IPS DF 4.7 (cell line): Measurements from ENCODE around the gene NPIPB9.
"Not testable (repeated sequence)": the region's sequence is repeated elsewhere in the genome, so short reads cannot be mapped to it uniquely, and the experiment has no call there.

Experiments
- DNase-seq: peaks from one replicate; pipeline ENCODE4 v3.0.0-alpha.2; 2013; ENCODE audit warnings: low spot score; ENCODE audit errors: extremely low read depth

NPIPB9 gene

GRCh38 chr16:28751487-28751886 lies at the start of gene NPIPB9:
NPIPB9 (plus strand) TSS chr16:28751787.
- not testable (repeated sequence) for DNase-seq

DNA sequence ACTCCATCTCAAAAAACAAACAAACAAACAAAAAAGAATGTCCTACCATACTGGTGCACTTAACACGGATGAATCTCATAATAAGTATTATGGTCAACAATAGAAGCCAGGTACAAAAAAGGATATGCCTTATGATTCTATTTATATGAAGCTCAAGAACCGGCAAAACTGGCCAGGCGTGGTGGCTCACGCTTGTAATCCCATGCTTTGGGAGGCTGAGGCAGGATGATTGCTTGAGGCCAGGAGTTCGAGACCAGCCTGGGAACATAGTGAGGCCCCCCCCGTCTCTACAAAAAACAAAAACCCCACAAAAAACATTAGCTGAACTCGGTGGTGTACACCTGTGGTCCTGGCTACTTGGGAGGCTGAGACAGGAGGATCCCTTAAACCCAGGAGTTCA lies 47.3 kb upstream of the NPIPB9 start:
- DNase-seq = not testable (repeated sequence)

DNA sequence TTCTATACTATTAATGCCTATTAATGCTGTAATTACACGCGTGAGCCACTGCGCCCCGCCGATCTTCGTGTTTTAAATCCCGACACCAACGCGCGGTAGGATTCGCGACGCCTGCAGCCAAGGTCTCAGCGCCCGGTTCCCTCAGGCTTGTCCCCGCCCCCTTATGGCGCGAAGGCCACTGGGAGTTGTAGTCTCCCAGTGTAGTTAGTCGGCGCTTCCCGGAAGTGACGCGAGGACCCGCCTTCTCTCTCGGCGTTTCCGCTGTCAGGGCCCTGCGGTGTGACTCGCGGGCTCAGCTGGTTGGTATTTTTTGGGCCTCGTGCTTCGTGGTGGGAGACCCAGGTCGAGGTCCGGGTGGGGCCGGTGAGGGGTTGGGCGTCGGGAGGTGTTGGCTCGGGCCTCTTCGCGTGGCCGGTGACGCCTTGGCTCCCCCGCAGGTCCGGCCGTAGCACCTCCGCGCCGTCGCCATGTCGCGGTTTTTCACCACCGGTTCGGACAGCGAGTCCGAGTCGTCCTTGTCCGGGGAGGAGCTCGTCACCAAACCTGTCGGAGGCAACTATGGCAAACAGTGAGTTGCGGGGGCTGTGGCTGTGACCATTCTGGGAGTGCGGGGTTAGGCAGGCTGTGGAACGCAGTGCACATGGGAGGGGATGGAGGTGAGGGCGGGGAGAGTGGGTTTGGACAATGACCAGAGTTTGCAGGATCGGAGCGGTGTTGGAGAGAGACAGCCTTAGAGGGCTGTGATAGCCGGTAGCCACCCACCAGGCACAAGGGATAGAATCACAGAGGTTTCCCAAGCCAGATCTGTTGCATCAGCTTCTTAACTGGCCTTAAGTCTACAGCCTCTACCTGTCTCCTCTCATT lies 40.1 kb upstream of the NPIPB9 start, which contains the start of gene EIF3C:
Gene EIF3C, plus strand, starts transcription at position 245 of the 864 bp plus-strand sequence. Its CDS starts 223 bp downstream, at position 468.
- DNase-seq = not testable (repeated sequence)

DNA sequence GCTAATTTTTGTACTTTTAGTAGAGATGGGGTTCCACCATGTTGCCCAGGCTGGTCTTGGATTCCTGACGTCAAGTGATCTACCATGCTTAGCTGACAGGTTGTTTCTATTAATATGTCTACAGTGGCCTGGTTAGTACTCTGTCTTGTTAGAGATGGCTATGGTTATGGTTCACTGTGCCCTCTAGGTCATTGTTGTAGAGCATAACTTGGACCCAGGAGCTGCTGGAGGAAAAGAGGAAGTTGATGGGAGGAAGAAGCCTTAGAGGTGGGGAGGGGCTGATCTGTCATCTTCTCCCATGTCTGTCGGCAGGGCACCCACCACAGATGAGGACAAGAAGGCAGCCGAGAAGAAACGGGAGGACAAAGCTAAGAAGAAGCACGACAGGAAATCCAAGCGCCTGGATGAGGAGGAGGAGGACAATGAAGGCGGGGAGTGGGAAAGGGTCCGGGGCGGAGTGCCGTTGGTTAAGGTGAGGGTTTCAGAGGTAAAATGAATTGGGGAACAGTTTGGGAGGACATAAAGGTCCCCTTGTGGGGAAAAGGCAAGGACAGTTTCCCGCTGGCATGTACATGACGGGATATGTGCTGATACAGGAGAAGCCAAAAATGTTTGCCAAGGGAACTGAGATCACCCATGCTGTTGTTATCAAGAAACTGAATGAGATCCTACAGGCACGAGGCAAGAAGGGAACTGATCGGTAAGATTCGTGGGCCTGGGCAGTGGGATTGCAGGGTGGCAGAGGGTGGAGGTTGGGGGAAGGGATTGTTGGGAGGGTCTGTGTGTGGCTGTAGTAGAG lies 28.5 kb upstream of the NPIPB9 start:
- DNase-seq = not testable (repeated sequence)

- DNase-seq = not testable (repeated sequence)
Measured at GRCh38 chr16:28731253-28731652, 20.3 kb upstream of the NPIPB9 start.

GRCh38 chr16:28732455-28733124 lies 19.0 kb upstream of the NPIPB9 start:
- DNase-seq = not testable (repeated sequence)

GRCh38 chr16:28739787-28740186 lies 11.8 kb upstream of the NPIPB9 start:
- not testable (repeated sequence) for DNase-seq

- DNase-seq = not testable (repeated sequence)
Measured at GRCh38 chr16:28740631-28741030, 11.0 kb upstream of the NPIPB9 start.

GRCh38 chr16:28741295-28741694 lies 10.3 kb upstream of the NPIPB9 start:
- DNase-seq = not testable (repeated sequence)

GRCh38 chr16:28746618-28747350 lies 4.8 kb upstream of the NPIPB9 start:
- DNase-seq = not testable (repeated sequence)

GRCh38 chr16:28749997-28750465 lies 1.6 kb upstream of the NPIPB9 start:
- not testable (repeated sequence) for DNase-seq

GRCh38 chr16:28750469-28751067 lies 1.0 kb upstream of the NPIPB9 start:
- not testable (repeated sequence) for DNase-seq

- DNase-seq = not testable (repeated sequence)
Measured at GRCh38 chr16:28781697-28782096, 30.1 kb downstream of the NPIPB9 start.

GRCh38 chr16:28782357-28782756 lies 30.8 kb downstream of the NPIPB9 start:
- not testable (repeated sequence) for DNase-seq

- DNase-seq = not testable (repeated sequence)
Measured at GRCh38 chr16:28802235-28803019, 50.8 kb downstream of the NPIPB9 start.

DNA sequence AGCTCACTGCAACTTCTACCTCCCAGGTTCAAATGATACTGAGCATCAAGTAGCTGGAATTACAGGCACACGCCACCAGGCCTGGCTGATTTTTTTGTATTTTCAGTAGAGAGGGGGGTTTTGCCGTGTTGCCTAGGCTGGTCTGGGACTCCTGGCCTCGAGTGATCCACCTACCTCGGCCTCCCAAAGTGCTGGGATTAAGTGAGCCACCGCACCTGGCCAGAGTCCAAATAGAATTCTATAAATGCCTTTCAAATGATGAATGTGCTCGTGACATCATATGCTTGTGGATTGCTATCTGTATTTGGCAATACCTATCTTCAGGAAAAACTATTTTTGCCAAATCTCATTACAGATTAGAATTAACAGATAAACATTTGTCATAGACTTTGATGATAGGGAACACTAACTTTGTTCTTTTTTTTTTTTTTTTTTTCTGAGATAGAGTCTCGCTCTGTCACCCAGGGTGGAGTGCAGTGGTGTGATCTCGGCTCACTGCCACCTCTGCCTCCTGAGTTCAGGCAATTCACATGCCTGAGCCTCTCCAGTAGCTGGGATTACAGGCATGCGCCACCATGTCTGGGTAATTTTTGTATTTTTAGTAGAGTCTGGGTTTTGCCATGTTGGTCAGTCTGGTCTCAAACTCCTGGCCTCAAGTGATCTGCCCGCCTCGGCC lies 56.0 kb downstream of the NPIPB9 start:
- not testable (repeated sequence) for DNase-seq

DNA sequence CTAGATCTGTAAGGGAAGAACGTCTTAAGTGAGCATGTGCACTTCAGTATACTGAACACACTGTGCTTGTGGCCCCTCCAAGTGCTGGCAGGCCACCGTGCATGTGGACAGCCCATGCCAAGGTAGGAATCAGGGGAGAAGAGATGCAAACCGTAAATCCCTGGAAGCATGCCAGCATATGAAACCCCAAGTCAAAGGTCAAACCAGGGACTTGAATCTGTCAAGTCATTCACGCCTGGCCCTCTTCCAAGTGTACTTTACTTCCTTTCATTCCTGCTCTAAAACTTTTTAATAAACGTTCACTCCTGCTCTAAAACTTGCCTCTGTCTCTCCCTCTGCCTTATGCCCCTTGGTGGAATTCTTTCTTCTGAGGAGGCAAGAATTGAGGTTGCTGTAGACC lies 68.4 kb downstream of the NPIPB9 start:
- DNase-seq = no peak

DNA sequence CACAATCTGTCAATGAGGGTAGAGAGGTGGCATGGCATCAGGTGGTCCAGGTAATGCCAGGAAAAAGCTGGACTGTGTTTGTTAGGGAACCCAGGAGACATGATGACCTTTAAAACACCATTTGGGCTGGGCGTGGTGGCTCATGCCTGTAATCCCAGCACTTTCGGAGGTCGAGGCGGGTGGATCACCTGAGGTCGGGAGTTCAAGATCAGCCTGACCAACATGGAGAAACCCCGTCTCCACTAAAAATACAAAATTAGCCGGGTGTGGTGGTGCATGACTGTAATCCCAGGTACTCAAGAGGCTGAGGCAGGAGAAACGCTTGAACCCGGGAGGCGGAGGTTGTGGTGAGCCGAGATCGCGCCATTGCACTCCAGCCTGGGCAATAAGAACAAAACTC lies 69.0 kb downstream of the NPIPB9 start:
- not testable (repeated sequence) for DNase-seq
